ENCODE measurements around the gene EWSR1.
"Not testable (repeated sequence)": the region's sequence is repeated elsewhere in the genome, so short reads cannot be mapped to it uniquely, and the experiment has no call there.

The EWSR1 gene, protein sequence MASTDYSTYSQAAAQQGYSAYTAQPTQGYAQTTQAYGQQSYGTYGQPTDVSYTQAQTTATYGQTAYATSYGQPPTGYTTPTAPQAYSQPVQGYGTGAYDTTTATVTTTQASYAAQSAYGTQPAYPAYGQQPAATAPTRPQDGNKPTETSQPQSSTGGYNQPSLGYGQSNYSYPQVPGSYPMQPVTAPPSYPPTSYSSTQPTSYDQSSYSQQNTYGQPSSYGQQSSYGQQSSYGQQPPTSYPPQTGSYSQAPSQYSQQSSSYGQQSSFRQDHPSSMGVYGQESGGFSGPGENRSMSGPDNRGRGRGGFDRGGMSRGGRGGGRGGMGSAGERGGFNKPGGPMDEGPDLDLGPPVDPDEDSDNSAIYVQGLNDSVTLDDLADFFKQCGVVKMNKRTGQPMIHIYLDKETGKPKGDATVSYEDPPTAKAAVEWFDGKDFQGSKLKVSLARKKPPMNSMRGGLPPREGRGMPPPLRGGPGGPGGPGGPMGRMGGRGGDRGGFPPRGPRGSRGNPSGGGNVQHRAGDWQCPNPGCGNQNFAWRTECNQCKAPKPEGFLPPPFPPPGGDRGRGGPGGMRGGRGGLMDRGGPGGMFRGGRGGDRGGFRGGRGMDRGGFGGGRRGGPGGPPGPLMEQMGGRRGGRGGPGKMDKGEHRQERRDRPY

DNA sequence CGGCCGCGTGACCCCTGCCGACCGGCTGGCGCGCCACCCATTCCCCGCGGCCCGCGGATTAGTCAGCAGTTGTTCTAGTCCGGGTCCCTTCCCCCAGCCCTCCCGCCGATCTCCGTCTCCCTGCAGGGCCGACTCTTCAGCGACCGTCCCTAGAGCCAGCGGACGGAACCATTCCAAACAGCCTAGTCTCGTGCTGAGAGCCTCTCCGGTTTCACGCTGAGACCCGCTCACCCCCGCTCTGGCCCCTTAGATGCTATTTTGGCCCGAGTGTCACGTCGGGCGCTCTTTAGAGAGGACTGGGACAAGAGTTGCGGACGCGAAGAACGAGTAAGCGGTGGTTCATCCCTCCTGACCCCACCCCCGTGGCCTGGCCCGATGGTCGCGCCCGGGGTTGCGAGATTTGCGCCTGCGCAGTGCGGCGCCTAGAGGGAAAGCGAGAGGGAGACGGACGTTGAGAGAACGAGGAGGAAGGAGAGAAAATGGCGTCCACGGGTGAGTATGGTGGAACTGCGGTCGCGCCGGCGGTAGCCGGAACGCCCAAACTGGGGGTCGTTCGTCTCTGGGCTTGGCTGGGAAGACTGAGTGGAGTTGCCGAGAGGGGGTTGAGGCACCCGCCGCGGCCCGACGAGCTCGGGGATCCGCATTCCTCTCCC is at the start of gene EWSR1, which contains the start of gene RHBDD3:
TSS of gene EWSR1 (plus strand) at position 411 of the 653 bp plus-strand sequence. CDS start at position 480, 69 bp downstream.
TSS of gene RHBDD3 (minus strand) at position 124 of the 653 bp plus-strand sequence. CDS start 2,355 bp downstream, outside the sequence.
- peak; percentile 94 for DNase-seq (ENCODE audit: low read depth, low spot score)

DNA sequence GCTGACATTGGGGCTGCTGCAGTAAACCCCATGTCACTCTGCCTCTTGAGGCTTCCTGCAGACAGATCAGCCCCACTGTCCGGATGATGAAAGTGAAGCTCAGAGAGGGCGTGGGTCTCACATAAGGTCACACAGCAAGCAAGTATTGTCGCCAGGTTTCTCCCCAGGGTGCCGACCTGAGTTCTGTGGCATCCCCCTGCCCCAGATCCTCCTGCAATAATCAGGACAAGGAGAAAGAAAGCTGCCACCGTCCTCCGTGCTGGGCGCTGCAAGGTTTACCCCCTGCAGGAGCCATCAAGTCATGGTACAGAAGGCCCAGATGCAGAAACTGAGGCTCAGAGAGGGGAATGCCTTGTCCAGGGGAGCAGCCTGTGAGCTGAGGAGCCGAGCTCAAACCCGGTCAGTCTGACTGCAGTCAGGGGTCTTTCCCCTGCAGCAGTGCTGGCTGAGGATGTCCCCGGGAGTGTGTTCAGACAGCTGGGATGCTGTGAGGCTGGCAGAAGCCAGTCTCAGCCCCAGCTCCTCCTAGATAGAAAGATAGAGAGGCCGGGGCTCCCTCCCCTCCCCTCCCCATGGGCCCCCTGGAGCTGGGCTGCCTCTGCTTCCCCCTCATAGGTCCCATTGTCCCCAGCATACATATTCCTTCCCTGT is 49.2 kb upstream of the EWSR1 start:
- DNase-seq (ENCODE audit: low read depth, low spot score): no peak

DNA sequence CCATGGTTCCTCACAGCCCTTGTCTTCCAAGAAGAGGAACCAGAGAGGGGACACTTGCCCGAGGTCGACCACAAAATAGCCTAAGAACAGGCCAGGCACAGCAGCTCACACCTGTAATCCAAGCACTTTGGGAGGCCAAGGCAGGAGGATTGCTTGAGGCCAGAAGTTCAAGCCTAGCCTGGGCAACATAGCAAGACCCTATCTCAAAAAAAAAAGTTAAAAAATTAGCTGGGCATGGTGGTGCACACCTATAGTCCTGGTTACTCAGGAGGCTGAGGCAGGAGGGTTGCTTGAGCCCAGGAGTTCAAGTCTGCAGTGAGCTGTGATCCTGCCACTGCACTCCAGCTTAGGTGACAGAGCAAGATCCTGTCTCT is 48.7 kb upstream of the EWSR1 start:
- not testable (repeated sequence) for DNase-seq (ENCODE audit: low read depth, low spot score)

DNA sequence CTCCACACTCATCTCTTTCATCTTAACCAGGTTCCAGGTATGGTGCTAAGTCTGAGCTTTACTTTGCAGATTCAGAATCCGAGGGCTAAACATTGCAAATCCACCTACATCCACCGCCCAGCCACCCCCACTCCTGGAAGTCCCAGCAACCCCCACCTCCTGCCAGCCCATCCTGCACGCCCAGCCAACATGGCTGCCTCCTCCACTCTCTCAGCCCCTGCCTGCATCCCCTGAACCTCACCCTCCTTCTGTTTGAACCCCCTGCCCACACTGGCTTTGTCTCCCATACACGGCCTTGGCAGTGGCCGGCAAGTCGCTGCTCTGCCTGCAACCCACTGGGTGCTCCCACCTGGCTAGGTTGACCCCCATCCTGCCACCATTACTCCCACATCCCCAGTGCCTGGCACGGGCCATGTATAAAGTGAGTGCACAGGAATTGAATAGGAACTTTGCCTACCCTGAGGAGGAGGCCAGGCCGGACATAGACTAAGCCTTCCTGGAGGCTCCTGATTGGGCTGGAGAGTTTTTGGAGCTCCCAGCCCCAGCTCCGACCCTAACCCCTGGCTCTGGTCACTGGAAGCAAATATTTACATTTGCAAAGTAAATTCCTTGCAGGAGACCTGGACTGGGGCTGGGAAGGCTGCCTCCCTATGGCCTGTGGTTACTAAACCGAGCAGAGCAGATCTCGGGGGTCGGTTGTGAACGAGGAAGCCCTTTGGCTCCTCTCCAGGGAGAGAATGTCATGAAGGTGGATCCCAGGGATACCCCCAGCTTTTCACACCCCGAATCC is 48.0 kb upstream of the EWSR1 start:
- no peak for DNase-seq (ENCODE audit: low read depth, low spot score)

DNA sequence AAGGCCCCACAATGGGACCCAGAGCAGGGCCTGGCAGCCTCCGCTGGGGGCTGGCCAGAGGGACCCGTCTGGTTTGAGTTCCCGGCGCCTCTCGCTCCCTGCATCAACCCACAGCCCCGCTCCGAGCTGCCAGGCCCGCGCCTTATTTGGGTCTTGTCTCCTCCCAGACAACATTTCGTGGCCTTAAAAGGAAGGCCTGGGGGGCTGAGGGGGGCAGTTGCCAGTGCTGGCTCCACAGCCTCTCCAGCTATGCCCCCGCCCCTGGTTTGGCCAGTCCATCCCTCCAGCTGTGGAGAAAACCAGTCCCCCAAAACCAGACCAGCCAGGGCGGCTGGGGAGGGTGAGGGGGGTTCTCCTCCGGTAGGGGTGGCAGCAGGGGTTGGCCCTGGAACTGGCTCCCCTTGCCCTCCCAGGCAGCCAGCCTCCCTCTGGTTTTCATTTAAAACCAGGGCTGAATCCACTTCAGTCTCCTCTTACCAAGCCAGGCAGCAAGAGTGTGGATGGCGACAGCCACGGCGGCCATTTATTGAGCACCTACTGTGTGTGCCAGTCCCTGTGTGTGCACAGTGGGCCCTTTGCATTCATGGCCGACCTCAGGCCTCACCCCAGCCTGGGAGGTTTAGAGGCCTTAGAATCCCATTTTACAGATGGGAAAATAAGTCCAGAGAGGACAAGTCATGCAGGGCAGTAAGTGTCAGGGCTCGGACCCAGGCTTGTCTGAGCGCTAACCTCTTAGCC is 43.8 kb upstream of the EWSR1 start:
- DNase-seq (ENCODE audit: low read depth, low spot score): no peak

DNA sequence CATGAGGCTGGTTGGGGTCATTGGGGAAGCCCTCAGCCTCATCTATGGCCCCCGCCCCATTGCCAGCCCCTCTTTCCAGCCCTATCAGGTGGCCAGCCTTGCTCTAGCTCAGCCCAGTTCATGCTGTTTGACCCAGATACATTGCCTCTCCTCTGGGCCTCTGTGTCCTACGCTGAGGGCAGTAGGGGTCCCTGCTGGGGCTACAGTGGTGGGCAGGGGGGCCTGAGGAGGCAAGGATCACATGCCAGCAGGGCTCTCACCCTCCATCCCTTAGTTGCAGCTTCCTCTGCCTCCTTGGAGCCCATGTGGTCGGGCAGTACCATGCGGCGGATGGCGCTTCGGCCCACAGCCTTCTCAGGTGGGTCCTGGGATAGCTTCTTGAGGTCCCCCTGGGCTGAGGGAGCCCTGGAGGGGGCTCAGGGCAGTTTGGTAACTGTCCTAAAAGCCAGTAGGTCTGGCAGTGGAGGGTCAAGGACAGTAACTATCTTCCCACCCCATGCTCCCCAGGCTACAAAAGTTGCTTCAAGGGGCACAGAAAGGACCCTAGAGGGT is 43.1 kb upstream of the EWSR1 start:
- no peak for DNase-seq (ENCODE audit: low read depth, low spot score)

DNA sequence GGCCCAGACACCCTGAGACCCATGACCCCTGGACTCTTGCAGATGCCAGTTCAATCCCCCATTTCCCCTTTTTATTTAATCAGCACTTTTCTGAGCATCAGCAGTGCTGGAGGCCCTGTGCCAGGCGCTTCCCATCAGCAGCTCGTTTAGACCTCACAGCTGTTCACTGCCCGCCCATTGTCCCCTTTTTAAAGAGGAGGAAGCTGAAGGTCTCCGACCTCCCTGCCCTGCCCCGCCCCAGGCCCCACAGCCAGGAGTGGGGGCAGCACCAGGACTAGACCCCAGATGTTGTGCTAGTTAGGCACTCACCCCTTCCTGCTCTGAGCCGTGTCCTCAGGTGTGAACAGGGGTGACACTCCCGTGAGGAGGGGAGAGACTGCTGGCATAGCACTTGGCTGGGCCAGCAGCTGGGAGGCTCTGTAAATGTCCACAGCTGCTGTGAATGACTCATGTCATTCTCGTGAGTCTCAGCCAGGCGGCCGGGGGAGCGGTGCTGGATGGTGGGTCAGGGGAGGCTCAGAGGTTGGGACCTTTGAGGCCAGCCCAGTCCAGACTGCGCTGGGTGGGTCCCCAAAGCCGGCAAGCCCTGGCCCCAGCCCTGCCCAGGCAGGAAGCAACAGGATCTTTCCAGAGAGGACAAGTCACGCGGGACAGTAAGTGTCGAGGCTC is 42.5 kb upstream of the EWSR1 start:
- DNase-seq (ENCODE audit: low read depth, low spot score): no peak

DNA sequence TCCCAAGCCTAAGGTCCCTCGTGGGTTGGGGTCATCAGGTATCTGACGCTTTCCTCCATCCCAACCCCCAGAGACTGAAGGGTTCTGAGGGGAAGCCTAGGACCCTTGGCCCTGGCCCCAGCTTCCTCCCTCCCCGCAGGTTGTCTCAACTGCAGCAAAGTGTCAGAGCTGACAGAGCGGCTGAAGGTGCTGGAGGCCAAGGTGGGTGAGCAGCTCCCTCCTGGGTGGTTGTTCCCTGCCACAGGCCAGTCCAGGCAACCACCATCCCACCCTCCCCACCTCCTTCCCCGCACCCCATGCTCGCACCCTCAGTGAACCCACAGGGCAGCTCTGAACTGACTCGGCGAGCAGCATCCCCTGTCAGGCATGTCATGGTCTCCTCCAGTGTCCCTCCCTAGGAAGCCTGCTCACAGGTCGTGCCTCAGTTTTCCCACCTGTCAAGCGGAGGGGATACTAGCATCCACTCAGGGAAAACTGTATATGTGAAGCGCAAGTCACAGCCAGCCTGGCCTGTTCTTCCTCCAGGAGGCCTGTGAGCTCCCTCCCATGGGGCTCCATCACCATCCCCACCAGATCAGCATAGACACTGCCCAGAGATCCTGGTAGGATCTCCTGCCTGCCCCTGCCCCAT is 41.6 kb upstream of the EWSR1 start:
- DNase-seq (ENCODE audit: low read depth, low spot score): no peak

DNA sequence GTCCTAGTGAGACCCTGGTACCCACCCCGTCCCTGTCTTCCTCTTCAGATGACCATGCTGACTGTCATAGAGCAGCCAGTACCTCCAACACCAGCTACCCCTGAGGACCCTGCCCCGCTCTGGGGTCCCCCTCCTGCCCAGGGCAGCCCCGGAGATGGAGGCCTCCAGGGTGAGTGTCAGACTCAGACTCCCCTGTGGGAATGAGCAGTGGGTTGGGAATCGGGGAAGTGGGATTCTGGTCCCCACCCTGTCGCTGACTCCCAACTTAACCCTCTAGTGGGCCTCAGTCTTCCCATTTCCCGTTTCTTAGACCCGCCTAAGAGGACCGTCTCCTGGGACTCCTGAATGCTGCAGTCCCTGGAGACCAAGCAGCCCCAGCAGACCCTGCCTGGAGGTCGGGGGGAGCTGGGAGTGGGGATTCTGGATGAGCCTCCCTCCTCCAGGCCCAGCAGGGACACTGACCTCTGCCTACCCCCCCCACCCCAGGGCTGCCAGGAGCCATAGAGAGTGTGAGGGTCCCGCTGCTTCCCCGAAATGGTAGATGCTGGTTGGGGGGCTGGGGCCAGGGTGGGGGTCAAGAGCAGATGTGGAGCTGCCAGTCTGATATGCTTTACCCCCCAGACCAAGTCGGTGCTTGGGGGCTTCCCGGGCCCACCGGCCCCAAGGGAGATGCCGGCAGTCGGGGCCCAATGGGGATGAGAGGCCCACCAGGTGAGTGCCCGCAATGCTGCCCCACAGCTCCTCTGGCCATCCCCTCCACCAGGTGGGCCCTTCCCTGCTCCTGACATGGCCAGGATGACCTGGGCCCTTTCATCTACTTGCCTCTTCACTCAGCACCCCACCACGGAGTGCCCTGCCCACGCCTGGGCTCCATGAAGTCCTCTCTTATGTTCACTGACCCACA is 36.8 kb upstream of the EWSR1 start:
- no peak for DNase-seq (ENCODE audit: low read depth, low spot score)

DNA sequence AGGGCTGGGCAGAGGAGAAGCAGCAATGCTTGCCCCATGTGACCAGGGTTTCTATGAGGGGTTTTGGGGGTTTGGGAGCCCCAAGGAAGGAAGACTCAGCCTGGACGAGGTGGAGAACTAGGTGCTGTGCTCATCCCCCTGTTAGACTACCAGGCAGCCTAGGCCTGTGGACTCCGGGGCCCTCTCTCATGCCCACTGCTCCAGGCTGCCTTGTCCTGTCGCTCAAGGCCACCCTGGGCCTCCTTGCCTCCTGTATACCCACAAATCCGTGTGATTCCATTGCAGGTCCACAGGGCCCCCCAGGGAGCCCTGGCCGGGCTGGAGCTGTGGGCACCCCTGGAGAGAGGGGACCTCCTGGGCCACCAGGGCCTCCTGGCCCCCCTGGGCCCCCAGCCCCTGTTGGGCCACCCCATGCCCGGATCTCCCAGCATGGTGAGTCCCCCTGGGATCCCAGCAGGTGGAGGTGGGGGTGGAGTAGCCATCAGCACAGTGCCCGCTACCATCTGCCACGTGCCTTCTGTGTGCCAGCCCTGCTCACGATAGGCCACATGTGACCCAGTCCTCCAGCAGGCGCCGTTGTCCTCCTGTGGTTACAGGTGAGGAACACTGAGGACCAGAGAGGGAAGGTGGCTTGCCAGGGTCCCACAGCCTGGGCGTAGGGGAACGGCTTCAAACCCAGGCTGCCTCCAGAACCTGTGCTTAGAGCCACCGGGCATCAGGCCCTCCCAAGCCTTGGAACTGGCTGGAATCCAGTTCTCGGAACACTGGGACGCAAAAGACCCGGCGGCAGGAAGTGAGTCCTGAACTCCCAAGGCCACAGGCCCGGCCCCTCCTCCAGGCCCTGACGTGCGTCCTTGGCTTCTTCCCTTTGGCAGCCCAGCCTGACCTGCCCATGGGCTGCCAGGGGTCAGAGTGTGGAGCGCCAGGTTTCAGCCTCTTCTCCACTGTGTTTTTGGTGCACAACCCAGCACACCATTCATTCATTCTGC is 35.8 kb upstream of the EWSR1 start:
- DNase-seq (ENCODE audit: low read depth, low spot score): no peak

DNA sequence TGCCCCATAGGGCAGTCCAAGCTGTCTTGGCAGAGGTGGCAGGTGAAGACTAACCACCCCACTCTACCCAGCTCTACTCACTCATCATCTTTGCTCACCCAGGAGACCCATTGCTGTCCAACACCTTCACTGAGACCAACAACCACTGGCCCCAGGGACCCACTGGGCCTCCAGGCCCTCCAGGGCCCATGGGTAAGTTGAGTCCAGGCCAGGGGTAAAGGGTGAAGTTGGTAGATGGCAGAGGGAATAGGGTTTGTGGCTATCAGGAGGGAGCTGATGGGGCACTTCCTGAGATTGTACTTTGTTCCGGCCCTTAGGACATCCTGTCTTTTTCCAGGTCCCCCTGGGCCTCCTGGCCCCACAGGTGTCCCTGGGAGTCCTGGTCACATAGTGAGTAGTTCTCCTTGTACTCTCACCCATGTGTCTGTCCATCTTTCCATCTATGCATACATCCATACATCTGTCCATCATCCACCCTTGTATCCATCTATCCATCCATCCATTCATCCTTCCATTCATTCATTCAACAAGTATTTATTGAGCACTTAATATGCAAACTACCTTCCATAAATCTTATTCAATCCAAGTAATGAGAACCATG is 34.7 kb upstream of the EWSR1 start:
- no peak for DNase-seq (ENCODE audit: low read depth, low spot score)

DNA sequence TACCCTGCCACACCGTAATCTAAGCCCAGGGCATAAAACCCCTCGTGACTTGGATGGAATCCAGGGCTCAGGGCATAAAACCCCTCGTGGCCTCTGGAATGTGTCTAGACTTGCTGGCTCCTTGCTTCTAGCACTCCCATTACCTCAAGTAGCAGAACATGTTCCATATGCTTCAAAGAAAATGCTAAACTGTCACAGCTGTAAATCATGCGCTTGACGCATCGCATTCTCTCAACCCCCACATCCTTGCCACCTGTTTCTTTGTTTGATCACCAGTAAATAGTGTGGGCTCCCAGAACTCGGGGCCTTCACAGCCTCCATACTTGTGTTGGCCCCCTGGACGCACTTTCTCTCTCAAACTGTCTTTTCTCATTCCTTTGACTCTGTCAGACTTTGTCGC is 27.6 kb upstream of the EWSR1 start:
- DNase-seq (ENCODE audit: low read depth, low spot score): not testable (repeated sequence)

DNA sequence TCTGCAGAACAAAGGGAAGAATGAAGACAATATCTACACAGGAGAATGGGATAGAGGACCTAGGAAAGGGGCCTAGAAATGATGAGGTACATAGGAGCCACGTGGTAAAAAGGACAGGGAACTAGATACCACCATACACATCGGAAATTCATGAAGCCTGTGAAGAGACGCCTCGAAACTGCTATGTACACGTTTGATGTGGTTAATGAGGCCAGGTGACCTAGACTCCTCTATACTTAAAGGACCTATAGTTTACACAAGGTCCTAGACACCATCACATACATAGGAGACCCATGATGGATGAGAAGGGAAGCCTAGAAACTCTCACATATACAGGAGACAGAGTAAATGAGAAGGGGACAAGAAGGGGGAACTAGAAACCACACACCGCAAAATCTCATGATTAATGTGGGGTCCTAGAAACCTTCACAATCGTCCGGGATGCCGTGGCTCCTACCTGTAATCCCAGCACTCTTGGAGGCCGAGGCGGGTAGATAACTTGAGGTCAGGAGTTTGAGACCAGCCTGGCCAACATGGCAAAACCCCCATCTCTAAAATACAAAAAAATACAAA is 24.1 kb upstream of the EWSR1 start:
- no peak for DNase-seq (ENCODE audit: low read depth, low spot score)

DNA sequence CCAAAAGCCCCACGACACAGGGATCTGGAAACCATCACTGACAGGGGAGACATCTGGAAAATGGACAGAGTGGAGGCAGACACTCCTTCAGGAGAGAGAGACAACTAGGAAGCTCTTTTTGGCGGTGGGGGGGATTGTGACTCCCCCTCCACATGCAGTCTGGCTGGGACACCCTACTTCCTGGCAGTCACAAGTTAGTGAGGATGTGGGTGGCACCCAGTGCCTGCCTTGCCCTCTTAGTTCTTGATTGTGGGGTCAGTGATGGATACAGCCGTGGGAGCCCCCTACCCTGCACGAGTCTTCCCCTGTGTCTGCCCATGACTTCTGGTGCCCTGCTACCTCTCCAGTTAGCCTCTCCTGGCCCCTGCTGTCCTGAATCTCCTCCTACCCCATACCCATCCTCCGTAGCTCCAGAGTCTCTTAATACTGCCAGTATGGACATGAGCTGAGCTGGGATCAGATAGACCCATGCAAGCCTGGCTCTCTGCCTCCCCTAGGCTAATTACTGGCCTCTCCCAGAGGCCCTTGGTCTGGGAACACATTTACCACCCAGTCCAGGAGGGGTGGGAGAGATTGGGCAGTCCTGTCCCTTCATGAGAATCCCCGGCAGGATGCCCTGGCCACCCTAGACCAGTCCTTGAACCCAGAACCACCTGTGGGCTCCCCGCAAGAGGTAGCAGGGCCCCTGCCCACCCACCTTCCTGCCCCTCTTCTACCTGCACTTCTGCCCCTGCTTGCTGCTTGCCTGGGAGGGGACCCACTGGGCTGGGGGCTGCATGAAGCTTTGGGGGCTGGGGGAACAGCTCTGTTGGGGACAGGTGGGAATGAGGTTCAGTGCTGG is 23.1 kb upstream of the EWSR1 start:
- no peak for DNase-seq (ENCODE audit: low read depth, low spot score)
